Activated naive CD8-positive, alpha-beta T cell (primary cell): ENCODE results near the gene MPHOSPH9.
"Not testable (repeated sequence)": the region's sequence is repeated elsewhere in the genome, so short reads cannot be mapped to it uniquely, and the experiment has no call there.

Experiments used
- H3K27ac Mint-ChIP-seq: one replicate; pipeline ENCODE4 v1.8.0; 2021; ENCODE audit warnings: mixed read lengths
- H3K27me3 Mint-ChIP-seq: one replicate; pipeline ENCODE4 v1.8.0; 2021; ENCODE audit warnings: mixed read lengths
- H3K36me3 Mint-ChIP-seq: one replicate; pipeline ENCODE4 v1.8.0; 2021; ENCODE audit warnings: mixed read lengths
- H3K4me1 Mint-ChIP-seq: one replicate; pipeline ENCODE4 v1.8.0; 2021; ENCODE audit warnings: low read depth, mixed read lengths
- H3K4me3 Mint-ChIP-seq: one replicate; pipeline ENCODE4 v1.8.0; 2021; ENCODE audit warnings: mild to moderate bottlenecking, mixed read lengths
- H3K9me3 Mint-ChIP-seq: one replicate; pipeline ENCODE4 v1.8.0; 2021; ENCODE audit warnings: low read depth, mixed read lengths

Gene MPHOSPH9

DNA sequence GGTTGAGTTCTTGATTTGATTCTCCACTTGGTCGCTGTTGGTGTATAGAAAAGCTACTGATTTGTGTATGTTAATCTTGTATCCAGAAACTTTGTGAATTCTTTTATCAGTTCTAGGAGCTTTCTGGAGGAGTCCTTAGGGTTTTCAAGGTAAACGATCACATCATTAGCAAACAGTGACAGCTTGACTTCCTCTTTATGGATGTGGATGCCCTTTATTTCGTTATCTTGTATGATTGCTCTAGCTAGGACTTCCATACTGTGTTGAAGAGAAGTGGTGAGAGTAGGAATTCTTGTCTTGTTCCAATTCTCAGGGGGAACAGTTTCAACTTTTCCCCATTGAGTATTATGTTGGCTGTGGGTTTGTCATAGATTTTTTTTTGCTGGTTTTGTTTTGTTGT is 12.7 kb upstream of the MPHOSPH9 start:
- Mint-ChIP-seq H3K36me3 (peaks cover 13% of the 10 kb centered on the region), H3K4me3 (peak overlapping the region; percentile 9), H3K27ac (peak overlapping the region; percentile 75), H3K4me1 (peaks cover 70% of the 10 kb centered on the region), H3K27me3 (no peaks in the 10 kb centered on the region), H3K9me3 (no peaks in the 10 kb centered on the region)

GRCh38 chr12:123243671-123244262 is 10.8 kb upstream of the MPHOSPH9 start:
- no peaks in the 10 kb centered on the region for H3K27me3 Mint-ChIP-seq
- no peaks in the 10 kb centered on the region for H3K9me3 Mint-ChIP-seq
- H3K4me1 Mint-ChIP-seq: peaks cover 59% of the 10 kb centered on the region
- no peak overlapping the region for H3K4me3 Mint-ChIP-seq
- H3K36me3 Mint-ChIP-seq: peaks cover 13% of the 10 kb centered on the region
- peak overlapping the region; percentile 61 for H3K27ac Mint-ChIP-seq

- Mint-ChIP-seq H3K27me3 (no peaks in the 10 kb centered on the region), H3K36me3 (peaks cover 3% of the 10 kb centered on the region), H3K4me1 (peaks cover 59% of the 10 kb centered on the region), H3K4me3 (peak overlapping the region; percentile 38), H3K9me3 (no peaks in the 10 kb centered on the region), H3K27ac (peak overlapping the region; percentile 89)
Observed at GRCh38 chr12:123242116-123242904, 9.4 kb upstream of the MPHOSPH9 start.

- H3K27ac Mint-ChIP-seq: peak overlapping the region; percentile 80
Observed at GRCh38 chr12:123238961-123239360, 6.0 kb upstream of the MPHOSPH9 start.

DNA sequence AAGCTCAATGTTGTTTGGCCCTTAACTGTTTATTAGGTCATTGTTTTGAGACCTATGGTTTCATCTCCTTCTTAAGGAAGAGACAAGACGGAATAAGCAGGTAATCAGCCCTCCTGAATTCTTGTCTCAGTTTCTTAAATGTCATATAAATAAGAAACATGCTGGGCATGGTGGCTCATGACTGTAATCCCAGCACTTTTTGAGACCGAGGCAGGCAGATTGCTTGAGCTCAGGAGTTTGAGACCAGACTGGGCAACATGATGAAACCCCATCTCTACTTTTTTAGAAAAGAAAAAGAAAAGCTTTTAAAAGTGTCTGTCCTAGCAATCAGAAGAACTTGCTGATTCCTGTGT is 5.4 kb upstream of the MPHOSPH9 start:
- H3K36me3 Mint-ChIP-seq: no peaks in the 10 kb centered on the region
- no peaks in the 10 kb centered on the region for H3K9me3 Mint-ChIP-seq
- peaks cover 55% of the 10 kb centered on the region for H3K4me1 Mint-ChIP-seq
- no peaks in the 10 kb centered on the region for H3K27me3 Mint-ChIP-seq
- peak overlapping the region; percentile 58 for H3K4me3 Mint-ChIP-seq
- peak overlapping the region; percentile 70 for H3K27ac Mint-ChIP-seq

More at GRCh38 chr12:123238961-123239360, 6.0 kb upstream of the MPHOSPH9 start:
- Mint-ChIP-seq H3K9me3 (no peaks in the 10 kb centered on the region), H3K4me1 (peaks cover 56% of the 10 kb centered on the region), H3K27me3 (no peaks in the 10 kb centered on the region), H3K4me3 (no peak overlapping the region), H3K36me3 (no peaks in the 10 kb centered on the region)

DNA sequence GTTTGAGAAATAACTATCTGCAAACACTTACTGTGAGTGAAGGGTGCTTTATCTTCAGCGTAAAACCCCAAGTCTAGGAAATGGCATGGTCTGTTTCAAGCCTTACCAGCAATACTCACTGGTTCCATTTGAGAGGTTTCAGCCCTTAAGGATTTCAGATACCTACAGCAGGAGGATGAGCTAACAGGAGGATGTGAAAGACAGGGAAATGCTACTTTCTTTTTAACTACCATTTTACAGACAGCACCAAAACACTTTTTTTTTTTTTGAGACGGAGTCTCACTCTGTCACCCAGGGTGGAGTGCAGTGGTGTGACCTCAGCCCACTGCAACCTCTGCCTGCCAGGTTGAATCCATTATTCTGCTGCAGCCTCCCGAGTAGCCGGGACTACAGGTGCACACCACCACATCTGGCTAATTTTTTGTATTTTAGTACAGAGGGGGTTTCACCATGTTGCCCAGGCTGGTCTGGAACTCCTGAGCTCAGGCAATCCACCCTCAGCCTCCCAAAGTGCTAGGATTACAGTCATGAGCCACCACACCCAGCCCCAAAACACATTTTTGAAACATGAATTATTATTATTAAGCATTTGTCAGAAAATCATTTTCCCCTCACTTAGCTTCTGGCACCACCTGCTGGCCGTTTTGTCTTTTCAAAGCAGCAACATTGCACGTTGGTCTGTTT is 4.8 kb upstream of the MPHOSPH9 start:
- Mint-ChIP-seq H3K4me1 (peaks cover 56% of the 10 kb centered on the region), H3K36me3 (no peaks in the 10 kb centered on the region), H3K27ac (peak overlapping the region; percentile 70), H3K27me3 (no peaks in the 10 kb centered on the region), H3K4me3 (peak overlapping the region; percentile 58), H3K9me3 (no peaks in the 10 kb centered on the region)

DNA sequence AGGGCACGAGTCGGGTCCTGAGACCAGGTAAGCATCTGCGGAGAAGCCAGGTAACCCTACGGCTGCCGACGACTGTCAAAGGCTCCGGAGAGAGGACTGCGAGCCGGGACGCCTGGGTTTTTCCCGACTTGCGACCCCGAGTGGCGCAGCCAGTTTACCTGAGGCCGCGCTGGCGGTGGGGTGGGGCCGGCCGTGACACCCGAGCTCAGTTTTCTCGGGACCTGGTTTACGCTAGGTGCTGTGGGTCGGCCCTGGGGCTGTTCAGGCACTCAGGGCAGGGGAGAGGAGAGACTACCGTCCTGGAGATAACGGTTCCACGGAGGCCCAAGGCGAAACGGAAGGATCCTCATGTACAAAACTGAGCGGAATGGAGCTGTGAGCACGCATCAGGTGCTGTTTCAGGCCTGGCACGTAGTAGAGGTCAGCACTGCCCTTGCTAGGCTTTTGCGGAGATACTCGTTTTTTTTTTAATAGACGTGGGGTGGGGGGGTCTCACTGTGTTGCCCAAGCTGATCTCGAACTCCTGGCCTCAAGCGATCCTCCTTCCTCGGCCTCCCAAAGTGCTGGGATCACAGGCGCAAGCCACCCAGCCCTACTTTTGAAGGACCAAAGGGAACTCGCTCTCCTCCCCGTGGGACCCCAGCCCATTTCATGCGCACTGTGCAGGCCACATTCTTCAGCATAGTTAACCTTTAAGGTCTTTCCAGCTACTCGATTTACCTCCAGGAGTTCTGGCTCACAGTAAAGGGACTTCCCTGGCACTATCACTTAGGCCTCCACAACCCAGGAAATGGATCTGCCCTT is 766 bp upstream of the MPHOSPH9 start:
- H3K36me3 Mint-ChIP-seq: no peaks in the 10 kb centered on the region
- no peaks in the 10 kb centered on the region for H3K9me3 Mint-ChIP-seq
- peaks cover 74% of the 10 kb centered on the region for H3K4me1 Mint-ChIP-seq
- peak overlapping the region; percentile 100 for H3K4me3 Mint-ChIP-seq
- peak overlapping the region; percentile 99 for H3K27ac Mint-ChIP-seq
- H3K27me3 Mint-ChIP-seq: no peaks in the 10 kb centered on the region

DNA sequence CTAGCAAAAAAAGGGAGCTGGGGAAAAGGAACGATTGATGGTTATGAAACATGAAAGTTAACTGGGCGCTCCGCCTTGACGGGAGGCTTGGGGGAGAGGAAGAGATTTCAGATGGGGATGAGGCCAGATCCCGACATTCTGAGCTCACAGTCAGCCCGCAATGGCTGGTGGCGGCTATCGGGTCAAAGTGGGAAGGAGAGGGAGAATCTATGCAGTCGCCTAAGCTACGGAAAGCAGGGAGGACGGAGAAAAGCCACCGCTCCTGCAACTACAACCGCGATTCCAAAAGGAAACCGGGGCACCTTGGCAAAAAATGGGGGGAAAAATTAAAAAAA is 502 bp downstream of the MPHOSPH9 start:
- Mint-ChIP-seq H3K27ac (peak overlapping the region; percentile 99), H3K4me1 (peaks cover 72% of the 10 kb centered on the region), H3K4me3 (peak overlapping the region; percentile 100), H3K36me3 (peaks cover 2% of the 10 kb centered on the region), H3K27me3 (no peaks in the 10 kb centered on the region), H3K9me3 (no peaks in the 10 kb centered on the region)

GRCh38 chr12:123231931-123232330 is 1.0 kb downstream of the MPHOSPH9 start:
- H3K27me3 Mint-ChIP-seq: no peaks in the 10 kb centered on the region
- peaks cover 70% of the 10 kb centered on the region for H3K4me1 Mint-ChIP-seq
- H3K9me3 Mint-ChIP-seq: no peaks in the 10 kb centered on the region
- H3K36me3 Mint-ChIP-seq: peaks cover 2% of the 10 kb centered on the region
- H3K4me3 Mint-ChIP-seq: peak overlapping the region; percentile 100
- peak overlapping the region; percentile 99 for H3K27ac Mint-ChIP-seq

DNA sequence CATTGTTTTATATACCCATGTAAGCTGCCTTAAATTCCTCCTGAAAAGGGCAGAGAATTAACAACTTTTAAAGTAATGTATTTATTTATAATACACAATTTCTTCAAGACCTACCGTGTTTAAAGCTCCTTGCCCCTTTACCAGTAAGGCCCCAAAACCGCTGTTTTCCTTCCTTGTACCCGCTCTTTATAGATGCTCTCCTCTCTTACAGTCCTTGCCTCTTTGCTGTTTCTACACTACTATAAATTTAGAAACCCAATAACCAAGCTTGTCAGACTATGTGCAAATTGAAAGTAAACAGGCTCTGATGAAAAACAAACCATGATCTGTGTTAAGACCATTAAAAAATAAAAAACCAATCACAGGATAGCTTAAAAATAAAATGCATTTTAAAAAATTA is 3.9 kb downstream of the MPHOSPH9 start:
- Mint-ChIP-seq H3K9me3 (no peaks in the 10 kb centered on the region), H3K36me3 (peaks cover 5% of the 10 kb centered on the region), H3K27ac (peak overlapping the region; percentile 91), H3K4me3 (peak overlapping the region; percentile 81), H3K27me3 (no peaks in the 10 kb centered on the region), H3K4me1 (peaks cover 64% of the 10 kb centered on the region)

DNA sequence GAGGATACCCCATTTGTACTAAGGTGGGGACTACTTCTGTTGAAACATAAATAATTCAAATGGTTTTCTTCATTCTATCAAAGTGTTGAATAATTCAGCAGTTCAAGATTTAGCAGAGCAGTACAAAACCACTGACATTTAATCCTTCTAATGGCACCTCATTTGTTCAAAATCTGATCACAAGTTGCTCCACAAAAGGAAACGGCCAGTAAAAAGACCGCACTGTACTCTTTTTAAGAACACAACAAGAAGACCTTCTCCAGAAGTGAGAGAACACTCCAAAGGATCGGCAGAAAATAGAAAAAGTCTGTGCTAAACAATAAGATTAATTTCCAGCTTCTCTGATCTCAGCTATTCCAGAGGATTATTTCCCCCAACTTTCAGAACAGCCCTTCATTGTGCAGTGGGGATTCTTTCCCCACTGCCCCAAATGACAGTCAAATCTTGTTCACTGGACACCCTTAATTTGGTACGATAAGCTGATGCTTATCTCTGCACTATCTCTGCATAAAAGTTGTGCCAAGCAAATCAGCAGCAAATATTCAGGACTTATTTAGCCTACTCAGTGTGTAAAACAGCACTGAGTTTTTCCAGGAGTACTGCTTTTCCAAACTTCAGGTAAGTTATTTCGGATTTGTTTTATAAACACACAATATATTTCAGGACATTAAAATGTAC is 5.2 kb downstream of the MPHOSPH9 start:
- peak overlapping the region; percentile 51 for H3K4me3 Mint-ChIP-seq
- H3K27ac Mint-ChIP-seq: peak overlapping the region; percentile 22
- H3K27me3 Mint-ChIP-seq: no peaks in the 10 kb centered on the region
- no peaks in the 10 kb centered on the region for H3K9me3 Mint-ChIP-seq
- peaks cover 68% of the 10 kb centered on the region for H3K4me1 Mint-ChIP-seq
- peaks cover 5% of the 10 kb centered on the region for H3K36me3 Mint-ChIP-seq

DNA sequence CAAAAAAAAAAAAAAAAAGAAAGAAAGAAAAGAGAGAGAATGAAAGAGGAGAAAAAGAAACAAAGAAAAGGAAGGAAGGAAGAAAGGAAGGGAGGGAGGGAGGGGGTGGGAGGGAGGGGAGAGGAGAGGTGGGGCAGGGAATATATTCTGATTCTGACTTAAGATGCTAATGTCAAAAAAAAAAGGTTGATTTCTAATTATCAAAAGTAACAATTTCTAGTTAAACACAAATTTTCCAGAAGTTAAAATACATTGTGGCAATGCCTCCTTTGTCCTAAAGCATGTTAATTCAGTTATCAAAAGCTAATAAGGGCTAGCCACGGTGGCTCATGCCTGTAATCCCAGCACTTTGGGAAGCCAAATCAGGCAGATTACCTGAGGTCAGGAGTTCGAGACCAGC is 7.5 kb downstream of the MPHOSPH9 start:
- Mint-ChIP-seq H3K9me3 (no peaks in the 10 kb centered on the region), H3K27ac (peak overlapping the region; percentile 80), H3K36me3 (peaks cover 9% of the 10 kb centered on the region), H3K4me3 (no peak overlapping the region), H3K4me1 (peaks cover 60% of the 10 kb centered on the region), H3K27me3 (no peaks in the 10 kb centered on the region)

GRCh38 chr12:123223241-123223668 is 9.7 kb downstream of the MPHOSPH9 start:
- no peaks in the 10 kb centered on the region for H3K9me3 Mint-ChIP-seq
- peaks cover 9% of the 10 kb centered on the region for H3K36me3 Mint-ChIP-seq
- H3K27me3 Mint-ChIP-seq: no peaks in the 10 kb centered on the region
- peaks cover 42% of the 10 kb centered on the region for H3K4me1 Mint-ChIP-seq
- H3K27ac Mint-ChIP-seq: peak overlapping the region; percentile 92
- H3K4me3 Mint-ChIP-seq: peak overlapping the region; percentile 72

DNA sequence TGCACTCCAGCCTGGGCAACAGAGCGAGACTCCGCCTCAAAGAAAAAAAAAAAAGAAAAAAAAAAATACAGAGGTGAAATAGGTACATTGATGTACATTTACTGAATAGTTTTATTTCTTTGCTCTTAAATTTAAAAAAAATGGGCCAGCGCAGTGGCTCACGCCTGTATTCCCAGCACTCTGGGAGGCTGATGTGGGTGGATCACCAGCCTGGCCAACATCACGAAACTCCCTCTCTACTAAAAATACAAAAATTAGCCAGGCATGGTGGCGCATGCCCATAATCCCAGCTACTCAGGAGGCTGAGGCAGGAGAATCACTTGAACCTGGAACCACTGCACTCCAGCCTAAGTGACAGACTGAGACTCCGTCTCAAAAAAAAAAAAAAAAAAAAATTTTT is 25.1 kb downstream of the MPHOSPH9 start:
- not testable (repeated sequence) for H3K4me3 Mint-ChIP-seq, H3K36me3 Mint-ChIP-seq, H3K27me3 Mint-ChIP-seq, H3K27ac Mint-ChIP-seq, H3K9me3 Mint-ChIP-seq, H3K4me1 Mint-ChIP-seq
